Endothelial cell of hepatic sinusoid (primary cell): ENCODE data around the gene EEF1AKMT3.

ENCODE experiments used
- in situ Hi-C: cut with HindIII; loops from 2 replicates; pipeline ENCODE4 v1.10.0; 2017; ENCODE audit warnings: low sequenced_read_pairs

Gene EEF1AKMT3

GRCh38 chr12:57750561-57751431 lies 21.6 kb upstream of the EEF1AKMT3 start:
- in situ Hi-C loops, result no loop called here

- in situ Hi-C loops, result no loop called here
Observed at GRCh38 chr12:57751432-57751787, 21.0 kb upstream of the EEF1AKMT3 start.

GRCh38 chr12:57751788-57752667 lies 20.4 kb upstream of the EEF1AKMT3 start, which contains the start of gene CDK4:
Gene CDK4 (minus strand): TSS chr12:57752310. CDS start chr12:57751717, 593 bp downstream.
- in situ Hi-C loops, result no loop called here

- in situ Hi-C loops, result no loop called here
Observed at GRCh38 chr12:57752668-57753000, 19.8 kb upstream of the EEF1AKMT3 start.

- in situ Hi-C loops, result no loop called here
Observed at GRCh38 chr12:57753756-57754337, 18.6 kb upstream of the EEF1AKMT3 start.

- in situ Hi-C loops, result no loop called here
Observed at GRCh38 chr12:57754411-57755193, 17.8 kb upstream of the EEF1AKMT3 start, which contains the start of gene MARCHF9. Gene MARCHF9 (plus strand): TSS chr12:57755103. CDS start chr12:57755529, 426 bp downstream.

- in situ Hi-C loops, result no loop called here
Observed at GRCh38 chr12:57755194-57755453, 17.3 kb upstream of the EEF1AKMT3 start.

- in situ Hi-C loops, result no loop called here
Observed at GRCh38 chr12:57755454-57756372, 16.7 kb upstream of the EEF1AKMT3 start.

GRCh38 chr12:57756406-57757341 lies 15.7 kb upstream of the EEF1AKMT3 start:
- in situ Hi-C loops, result no loop called here

GRCh38 chr12:57757771-57758170 lies 14.6 kb upstream of the EEF1AKMT3 start:
- in situ Hi-C loops, result no loop called here

GRCh38 chr12:57758552-57759359 lies 13.7 kb upstream of the EEF1AKMT3 start:
- in situ Hi-C loops, result no loop called here

- in situ Hi-C loops, result no loop called here
Observed at GRCh38 chr12:57759360-57759980, 12.9 kb upstream of the EEF1AKMT3 start.

- in situ Hi-C loops, result no loop called here
Observed at GRCh38 chr12:57760347-57760982, 11.9 kb upstream of the EEF1AKMT3 start.

- in situ Hi-C loops, result no loop called here
Observed at GRCh38 chr12:57761391-57761998, 10.9 kb upstream of the EEF1AKMT3 start.

- in situ Hi-C loops, result no loop called here
Observed at GRCh38 chr12:57762463-57762862, 10.0 kb upstream of the EEF1AKMT3 start.

- in situ Hi-C loops, result no loop called here
Observed at GRCh38 chr12:57763881-57764661, 8.3 kb upstream of the EEF1AKMT3 start.
